Measurements from ENCODE around the gene DBR1.
"Not testable (repeated sequence)": the region's sequence is repeated elsewhere in the genome, so short reads cannot be mapped to it uniquely, and the experiment has no call there.

DBR1 gene

GRCh38 chr3:138186803-138187295 lies 12.1 kb upstream of the DBR1 start:
- DNase-seq (ENCODE audit: low spot score): peak; percentile 93

GRCh38 chr3:138186221-138186620 lies 11.5 kb upstream of the DBR1 start:
- no peak for DNase-seq (ENCODE audit: low spot score)

- no peak for DNase-seq (ENCODE audit: low spot score)
Observed at GRCh38 chr3:138184994-138185393, 10.3 kb upstream of the DBR1 start.

- peak; percentile 55 for DNase-seq (ENCODE audit: low spot score)
Observed at GRCh38 chr3:138180375-138181029, 5.8 kb upstream of the DBR1 start.

GRCh38 chr3:138173769-138174420 lies 826 bp downstream of the DBR1 start:
- no peak for DNase-seq (ENCODE audit: low spot score)

GRCh38 chr3:138172625-138173024 lies 2.1 kb downstream of the DBR1 start:
- DNase-seq (ENCODE audit: low spot score): no peak

GRCh38 chr3:138165061-138165460 lies 9.7 kb downstream of the DBR1 start:
- no peak for DNase-seq (ENCODE audit: low spot score)

- DNase-seq (ENCODE audit: low spot score): no peak
Observed at GRCh38 chr3:138157743-138158142, 17.0 kb downstream of the DBR1 start.

GRCh38 chr3:138154534-138154933 lies 20.2 kb downstream of the DBR1 start:
- DNase-seq (ENCODE audit: low spot score): no peak

- no peak for DNase-seq (ENCODE audit: low spot score)
Observed at GRCh38 chr3:138148503-138148902, 26.2 kb downstream of the DBR1 start.

- DNase-seq (ENCODE audit: low spot score): not testable (repeated sequence)
Observed at GRCh38 chr3:138142181-138142580, 32.5 kb downstream of the DBR1 start.

GRCh38 chr3:138140940-138141339 lies 33.8 kb downstream of the DBR1 start:
- no peak for DNase-seq (ENCODE audit: low spot score)

GRCh38 chr3:138139691-138140090 lies 35.0 kb downstream of the DBR1 start:
- no peak for DNase-seq (ENCODE audit: low spot score)

- no peak for DNase-seq (ENCODE audit: low spot score)
Observed at GRCh38 chr3:138137861-138138260, 36.9 kb downstream of the DBR1 start.

- DNase-seq (ENCODE audit: low spot score): no peak
Observed at GRCh38 chr3:138136201-138136600, 38.5 kb downstream of the DBR1 start.

GRCh38 chr3:138135833-138136194 lies 38.9 kb downstream of the DBR1 start:
- no peak for DNase-seq (ENCODE audit: low spot score)

GRCh38 chr3:138135146-138135832 lies 39.4 kb downstream of the DBR1 start:
- DNase-seq (ENCODE audit: low spot score): no peak

- DNase-seq (ENCODE audit: low spot score): no peak
Observed at GRCh38 chr3:138132239-138132638, 42.5 kb downstream of the DBR1 start, which contains the start of gene A4GNT. Gene A4GNT (minus strand): TSS chr3:138132390. CDS start chr3:138131256, 1,134 bp downstream.

- DNase-seq (ENCODE audit: low spot score): no peak
Observed at GRCh38 chr3:138127636-138128365, 46.9 kb downstream of the DBR1 start.

- DNase-seq (ENCODE audit: low spot score): no peak
Observed at GRCh38 chr3:138125548-138126221, 49.0 kb downstream of the DBR1 start.

GRCh38 chr3:138124706-138125355 lies 49.9 kb downstream of the DBR1 start:
- no peak for DNase-seq (ENCODE audit: low spot score)

Data from activated CD4-positive, alpha-beta T cell treated with anti-CD3 and anti-CD28 coated beads, Interleukin-2, Interleukin-4, amounts not matched to agents 100 ng/mL and 50 ng/mL, durations not matched to agents 16 hours and 8 hours (primary cell).